GM11168 (cell line): ENCODE data around the gene ELP4.

Source experiments
- in situ Hi-C: fragments of 300-500 bp; cut with MboI; formaldehyde crosslinking; loops from one replicate; pipeline ENCODE4 v1.12.0; 2022; ENCODE audit warnings: low sequenced_read_pairs; ENCODE audit not compliant: unreplicated experiment

ELP4 gene

GRCh38 chr11:31795706-31796498 is 286.3 kb downstream of the ELP4 start:
- in situ Hi-C loops, result no loop called here

- in situ Hi-C loops, result no loop called here
These were observed 287.1 kb downstream of the ELP4 start for GRCh38 chr11:31796499-31797189.

GRCh38 chr11:31797190-31798056 is 287.9 kb downstream of the ELP4 start:
- in situ Hi-C loops, result no loop called here

GRCh38 chr11:31798057-31798553 is 288.5 kb downstream of the ELP4 start:
- in situ Hi-C loops, result no loop called here

- in situ Hi-C loops, result no loop called here
These were observed 289.2 kb downstream of the ELP4 start for GRCh38 chr11:31798554-31799434.

GRCh38 chr11:31799435-31800397 is 290.1 kb downstream of the ELP4 start:
- in situ Hi-C loops, result no loop called here

- in situ Hi-C loops, result no loop called here
These were observed 291.1 kb downstream of the ELP4 start for GRCh38 chr11:31800398-31801265.

- in situ Hi-C loops, result no loop called here
These were observed 291.7 kb downstream of the ELP4 start for GRCh38 chr11:31801298-31801702.

GRCh38 chr11:31802000-31802551 is 292.5 kb downstream of the ELP4 start:
- in situ Hi-C loops, result no loop called here

- in situ Hi-C loops, result no loop called here
These were observed 293.0 kb downstream of the ELP4 start for GRCh38 chr11:31802609-31802989.

GRCh38 chr11:31802990-31803812 is 293.6 kb downstream of the ELP4 start:
- in situ Hi-C loops, result no loop called here

- in situ Hi-C loops, result no loop called here
These were observed 294.3 kb downstream of the ELP4 start for GRCh38 chr11:31803813-31804311.

GRCh38 chr11:31804312-31805036 is 294.9 kb downstream of the ELP4 start:
- in situ Hi-C loops, result no loop called here

- in situ Hi-C loops, result no loop called here
These were observed 295.6 kb downstream of the ELP4 start for GRCh38 chr11:31805037-31805628.

- in situ Hi-C loops, result no loop called here
These were observed 296.1 kb downstream of the ELP4 start for GRCh38 chr11:31805629-31806185.
